ENCODE measurements around the gene BANP.
"Not testable (repeated sequence)": the region's sequence is repeated elsewhere in the genome, so short reads cannot be mapped to it uniquely, and the experiment has no call there.

Gene BANP

DNA sequence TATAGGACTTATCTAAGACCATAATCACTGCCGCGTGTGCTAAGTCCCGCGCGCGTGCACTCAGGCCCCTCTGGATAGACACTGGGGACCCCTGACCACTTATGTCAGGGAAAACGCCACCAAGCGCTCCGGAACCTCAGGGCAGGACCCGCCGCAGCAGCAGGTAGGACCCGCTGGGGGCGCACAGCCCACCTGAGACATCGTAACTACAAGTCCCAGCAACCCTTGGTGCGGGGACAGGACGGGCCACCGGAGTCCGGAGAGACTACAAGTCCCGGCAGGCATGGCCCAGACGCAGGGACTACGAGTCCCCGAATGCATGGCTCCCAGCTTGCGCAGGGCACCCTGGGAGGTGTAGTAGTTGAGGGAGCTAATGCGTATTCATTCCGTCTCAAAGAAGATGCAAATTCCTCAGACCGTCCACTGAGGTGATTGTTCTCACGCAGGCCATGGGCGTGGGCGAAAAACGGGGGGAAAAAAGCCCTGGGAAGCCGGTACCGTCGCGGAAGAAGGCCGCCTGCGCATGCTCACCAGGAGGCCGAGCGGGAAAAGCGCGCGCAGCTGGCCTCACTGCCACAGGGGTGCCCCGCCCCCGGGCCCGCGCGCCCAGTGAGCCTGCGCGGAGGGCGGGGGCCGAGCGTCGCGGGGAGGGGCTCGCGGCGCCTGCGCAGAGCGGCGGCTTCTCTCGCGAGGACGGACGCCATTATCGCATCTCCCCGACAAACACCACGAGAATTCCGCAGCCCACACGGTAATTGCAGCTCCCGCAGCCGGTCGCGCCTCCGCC lies at the start of gene BANP:
TSS of gene BANP (plus strand) at position 670 of the 787 bp plus-strand sequence. CDS start 23,682 bp downstream, outside the sequence.
- DNase-seq, result peak; percentile 98

- not testable (repeated sequence) for DNase-seq
Observed at GRCh38 chr16:87904963-87905362, 46.3 kb upstream of the BANP start.

DNA sequence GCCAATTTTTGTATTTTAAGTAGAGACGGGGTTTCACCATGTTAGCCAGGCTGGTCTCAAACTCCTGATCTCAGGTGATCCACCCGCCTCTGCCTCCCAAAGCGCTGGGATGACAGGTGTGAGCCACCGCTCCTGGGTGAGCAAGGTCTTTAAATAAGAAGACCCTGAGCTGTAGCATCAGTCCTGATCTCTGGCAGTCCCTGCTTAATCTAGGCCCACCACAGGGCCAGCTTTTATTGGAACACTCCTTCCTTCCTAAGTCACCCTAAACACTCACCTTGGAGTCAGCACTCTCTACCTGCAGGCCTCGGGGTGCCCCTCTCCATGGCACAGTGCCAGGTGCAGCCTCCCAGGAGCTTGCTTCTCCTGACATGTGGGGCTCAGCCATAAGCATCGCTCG lies 45.7 kb upstream of the BANP start:
- DNase-seq, result not testable (repeated sequence)

- DNase-seq, result not testable (repeated sequence)
Observed at GRCh38 chr16:87908101-87908500, 43.1 kb upstream of the BANP start.

- peak; percentile 51 for DNase-seq
Observed at GRCh38 chr16:87909203-87909935, 41.9 kb upstream of the BANP start.

GRCh38 chr16:87911106-87911763 lies 40.0 kb upstream of the BANP start:
- DNase-seq, result peak; percentile 86

GRCh38 chr16:87912691-87913090 lies 38.5 kb upstream of the BANP start:
- DNase-seq, result not testable (repeated sequence)

GRCh38 chr16:87914021-87914725 lies 37.1 kb upstream of the BANP start:
- DNase-seq, result not testable (repeated sequence)

GRCh38 chr16:87914812-87915211 lies 36.4 kb upstream of the BANP start:
- DNase-seq, result no peak

DNA sequence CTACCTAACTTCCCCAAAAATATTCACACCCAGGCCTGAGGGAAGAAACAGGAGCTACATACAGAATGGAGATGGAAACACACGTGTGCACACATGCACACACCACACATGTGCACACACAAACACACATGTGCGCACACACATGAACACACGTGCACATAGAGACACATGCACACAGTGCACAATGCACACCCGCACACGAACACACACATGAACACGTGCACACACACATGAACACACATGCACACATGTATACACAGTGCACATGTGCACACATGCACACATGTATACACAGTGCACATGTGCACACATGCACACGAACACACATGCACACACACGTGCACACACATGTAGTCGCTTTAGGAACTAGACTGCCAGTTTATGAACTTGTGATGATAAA lies 33.7 kb upstream of the BANP start:
- DNase-seq, result no peak

- no peak for DNase-seq
Observed at GRCh38 chr16:87918338-87918737, 32.9 kb upstream of the BANP start.

DNA sequence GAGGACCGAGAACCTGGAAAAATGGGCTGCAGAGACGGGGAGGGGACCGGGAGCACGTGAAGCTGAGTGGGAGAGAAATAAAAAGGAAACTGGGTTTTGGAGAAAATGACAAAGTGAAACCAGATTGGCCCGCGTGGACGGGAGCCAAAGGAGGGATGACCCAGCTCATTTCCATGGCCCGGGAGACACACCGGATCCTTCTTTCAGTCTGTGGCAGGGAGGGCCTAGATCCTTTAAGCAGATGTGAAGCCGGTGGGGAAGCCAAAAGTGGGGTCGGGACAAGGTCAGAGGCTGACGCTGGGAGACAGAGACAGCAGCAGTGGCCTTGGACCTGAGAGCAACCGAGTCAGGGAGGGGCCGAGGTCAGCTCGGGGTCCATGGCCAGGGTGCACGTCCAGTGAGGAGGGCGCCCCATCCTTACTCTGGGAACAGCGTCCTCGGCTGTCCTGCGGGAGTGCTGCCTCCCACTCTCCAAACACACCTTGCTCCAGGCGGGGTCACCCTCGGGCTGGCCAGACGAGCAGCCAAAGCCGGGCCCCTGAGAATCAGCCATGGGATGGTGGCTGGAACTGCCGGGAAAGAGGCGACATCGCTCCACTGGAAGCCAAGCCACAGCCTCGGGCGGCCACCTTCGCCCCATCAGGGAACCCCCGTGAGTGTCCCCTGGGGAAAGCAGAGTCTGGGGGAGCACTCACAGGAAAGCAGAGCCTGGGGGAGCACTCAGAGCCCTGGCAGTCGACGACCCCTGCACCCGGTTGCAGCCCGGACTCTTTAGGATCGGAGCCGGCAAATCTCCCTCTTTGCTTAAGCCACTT lies 32.2 kb upstream of the BANP start:
- no peak for DNase-seq

DNA sequence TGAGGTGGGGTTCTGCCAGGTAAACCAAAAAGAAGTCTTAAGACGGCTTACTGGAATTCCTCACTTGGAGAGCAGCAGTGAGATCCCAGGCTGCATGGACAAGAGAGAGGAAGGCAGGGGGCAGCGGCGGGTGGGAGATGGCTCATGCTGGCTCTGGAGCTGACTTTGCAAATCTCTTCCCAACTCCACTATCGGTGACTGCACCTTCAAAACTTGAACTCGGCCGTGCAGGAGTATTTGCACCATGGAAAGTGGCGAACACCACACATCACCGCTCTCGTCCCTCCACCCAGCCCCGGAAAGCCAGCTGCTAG lies 31.6 kb upstream of the BANP start:
- no peak for DNase-seq

- DNase-seq, result no peak
Observed at GRCh38 chr16:87921236-87921773, 29.9 kb upstream of the BANP start.

DNA sequence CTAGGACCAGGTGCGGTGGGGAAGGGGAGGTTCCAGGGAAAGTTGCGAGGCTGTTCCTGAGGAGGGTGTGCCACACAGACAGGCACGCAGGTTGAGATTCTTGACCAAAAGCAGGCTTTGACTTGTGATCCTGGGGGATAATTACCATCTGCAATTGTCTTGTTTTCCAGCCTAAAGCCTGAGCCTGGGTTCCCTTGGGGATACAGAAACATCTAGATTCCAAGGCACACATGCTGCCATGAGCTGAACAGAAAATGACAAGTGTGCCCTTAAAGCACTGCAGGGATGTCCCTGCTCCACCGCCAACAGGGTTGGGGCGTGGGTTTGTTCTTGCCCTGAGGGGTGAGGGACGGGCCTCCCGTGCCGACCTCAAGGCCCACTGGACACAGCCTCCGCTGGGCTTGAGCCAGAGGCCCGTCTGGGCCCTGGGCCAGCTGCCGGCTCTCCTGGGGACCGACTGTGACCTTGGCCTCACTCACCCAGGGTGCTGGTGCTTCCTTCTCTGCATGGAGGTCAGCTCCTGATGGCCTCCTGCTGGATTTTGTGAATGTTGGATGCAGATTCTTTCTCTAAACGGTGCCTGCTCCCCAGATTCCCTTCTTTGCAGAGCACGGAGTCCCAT lies 28.9 kb upstream of the BANP start:
- DNase-seq, result no peak

DNA sequence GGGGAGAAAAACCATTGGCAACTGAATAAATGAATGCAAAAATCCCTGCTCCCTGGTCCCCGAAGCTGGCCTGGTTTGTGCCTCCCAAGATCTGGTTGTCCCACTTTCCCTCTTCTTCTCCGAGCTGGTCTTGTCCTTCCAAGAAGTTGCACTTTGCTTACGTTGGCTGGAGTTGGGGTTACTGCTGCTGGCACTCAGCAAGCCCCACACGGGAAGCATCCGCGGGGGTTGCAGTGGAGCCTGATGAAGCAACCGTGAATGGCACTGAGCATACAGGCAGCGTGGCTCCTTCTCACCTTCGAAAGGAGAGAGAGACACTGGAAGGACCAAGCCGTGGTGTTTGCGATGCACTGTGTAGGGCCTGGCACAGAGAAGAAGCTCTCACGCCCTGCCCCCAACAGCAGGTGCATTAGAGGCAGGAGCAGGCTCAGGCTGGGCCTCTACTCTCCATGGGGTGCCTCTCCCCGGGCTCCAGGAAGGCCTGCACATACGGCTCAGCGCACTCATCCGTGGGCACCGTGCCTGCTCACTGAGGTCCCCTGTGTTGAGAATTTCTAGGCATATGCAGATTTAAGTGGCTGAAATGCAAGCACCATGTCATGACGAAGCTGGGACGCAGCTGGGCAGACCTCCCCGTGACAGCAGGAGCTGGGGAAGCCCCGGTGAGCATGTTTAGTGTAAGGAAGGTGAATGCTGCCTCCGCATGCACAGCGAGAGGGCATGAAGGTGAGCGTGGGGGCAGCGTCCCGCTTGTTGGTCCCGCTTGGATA lies 27.0 kb upstream of the BANP start:
- DNase-seq, result peak; percentile 93

DNA sequence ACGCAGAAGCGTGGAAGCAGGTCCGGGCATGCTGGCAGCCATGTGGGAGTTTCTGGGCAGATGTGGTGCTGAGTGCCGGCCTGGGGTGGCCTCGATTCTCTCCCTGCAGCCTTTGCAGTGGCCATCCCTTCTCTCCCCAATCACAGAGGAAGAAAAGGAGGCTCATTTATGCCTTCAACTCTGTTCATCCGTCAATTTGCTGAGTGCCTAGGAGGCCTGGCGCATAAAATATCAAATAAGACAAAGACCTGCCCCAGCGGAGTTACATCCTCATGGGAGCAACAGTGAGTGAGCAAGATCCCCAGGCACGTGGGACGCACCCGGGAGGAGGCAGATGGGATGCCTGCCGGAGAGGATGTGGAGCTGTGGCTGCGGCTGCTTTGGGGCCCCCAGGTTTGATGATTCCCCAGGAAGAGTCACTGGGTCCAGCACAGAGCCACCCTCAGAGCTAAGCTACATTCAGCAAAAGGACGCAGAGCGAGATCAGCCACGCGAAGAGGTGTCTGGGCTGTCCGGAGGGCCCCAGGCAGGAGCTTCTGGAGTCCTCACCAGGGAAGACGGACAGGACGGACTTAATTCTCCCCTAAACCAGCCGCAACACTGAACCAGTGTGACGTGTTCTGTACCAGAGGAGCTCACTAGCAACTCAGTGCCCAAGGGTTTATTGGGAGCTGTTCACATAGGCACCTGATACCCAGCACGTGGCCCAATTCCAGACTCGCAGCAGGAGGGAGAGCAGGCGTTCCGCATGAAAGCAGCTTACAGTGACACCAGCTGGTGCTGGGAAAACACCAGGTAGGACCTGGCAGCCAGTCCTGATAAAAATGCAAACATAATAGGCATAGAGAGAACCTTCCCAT lies 26.2 kb upstream of the BANP start:
- DNase-seq, result peak; percentile 96

- peak; percentile 49 for DNase-seq
Observed at GRCh38 chr16:87926246-87927194, 24.7 kb upstream of the BANP start.

- DNase-seq, result no peak
Observed at GRCh38 chr16:87927195-87927562, 24.1 kb upstream of the BANP start.

All from NCI-H146 (cell line).